GM08714 (cell line): ENCODE results near the gene HINFP.
A peak's percentile ranks its signal among the peaks of the same experiment; 100 is the strongest.
"Not testable (repeated sequence)": the region's sequence is repeated elsewhere in the genome, so short reads cannot be mapped to it uniquely, and the experiment has no call there.

Experiments
- H3K4me3 ChIP-seq: fragments of 200-500 bp; sonication (Bioruptor generic); 2 replicates; pipeline ENCODE4 v1.5.1; 2014; ENCODE audit warnings: mild to moderate bottlenecking, low read length, inconsistent platforms
- ZNF274 ChIP-seq: IDR thresholded peaks from 2 replicates; pipeline ENCODE4 v1.6.1; 2012; ENCODE audit warnings: mild to moderate bottlenecking, low read depth, low read length

Gene HINFP

GRCh38 chr11:119169282-119169719, 47.9 kb downstream of the HINFP start:
- peak overlapping the region; percentile 75 for H3K4me3 ChIP-seq
- no peak for TF ChIP-seq ZNF274

GRCh38 chr11:119172513-119172912, 51.1 kb downstream of the HINFP start:
- no peak for TF ChIP-seq ZNF274
- no peak overlapping the region for H3K4me3 ChIP-seq

- no peak for TF ChIP-seq ZNF274
- H3K4me3 ChIP-seq = no peak overlapping the region
Measured at GRCh38 chr11:119173453-119173852, 52.1 kb downstream of the HINFP start.

GRCh38 chr11:119175493-119176077, 54.2 kb downstream of the HINFP start:
- H3K4me3 ChIP-seq = no peak overlapping the region
- TF ChIP-seq ZNF274 = no peak

GRCh38 chr11:119178166-119178680, 56.8 kb downstream of the HINFP start:
- H3K4me3 ChIP-seq = no peak overlapping the region

GRCh38 chr11:119179342-119179741, 58.0 kb downstream of the HINFP start:
- TF ChIP-seq ZNF274 = no peak

More at GRCh38 chr11:119178166-119178680, 56.8 kb downstream of the HINFP start:
- no peak for TF ChIP-seq ZNF274

GRCh38 chr11:119179983-119180382, 58.6 kb downstream of the HINFP start:
- TF ChIP-seq ZNF274 = no peak
- no peak overlapping the region for H3K4me3 ChIP-seq

More at GRCh38 chr11:119179342-119179741, 58.0 kb downstream of the HINFP start:
- H3K4me3 ChIP-seq = no peak overlapping the region

- no peak for TF ChIP-seq ZNF274
- no peak overlapping the region for H3K4me3 ChIP-seq
Measured at GRCh38 chr11:119180729-119181676, 59.6 kb downstream of the HINFP start.

GRCh38 chr11:119181677-119182412, 60.5 kb downstream of the HINFP start:
- TF ChIP-seq ZNF274 = no peak
- no peak overlapping the region for H3K4me3 ChIP-seq

GRCh38 chr11:119184399-119184798, 63.0 kb downstream of the HINFP start:
- H3K4me3 ChIP-seq = not testable (repeated sequence)
